Measurements from ENCODE around the gene ZFP92.

DNA sequence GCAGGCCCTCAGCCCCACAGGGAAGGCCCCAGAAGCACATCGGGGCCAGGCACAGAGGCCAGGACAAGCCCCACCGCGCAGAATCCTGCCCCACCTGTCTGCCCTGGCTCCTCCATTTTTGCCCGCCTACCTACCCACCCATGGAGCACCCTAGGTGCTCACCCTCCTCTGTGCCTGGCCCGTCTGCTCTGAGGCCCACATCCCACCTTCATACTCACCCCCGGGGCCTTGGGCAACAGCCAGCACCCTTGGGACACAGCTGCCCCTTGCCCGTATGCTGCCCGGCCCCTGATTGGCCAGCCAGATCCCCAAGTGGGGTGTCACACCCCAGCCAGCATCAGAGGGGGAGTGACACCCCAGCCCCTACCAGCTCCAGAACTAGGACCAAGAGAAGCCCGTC is 45.4 kb downstream of the ZFP92 start:
- TF ChIP-seq, protein P1, sequence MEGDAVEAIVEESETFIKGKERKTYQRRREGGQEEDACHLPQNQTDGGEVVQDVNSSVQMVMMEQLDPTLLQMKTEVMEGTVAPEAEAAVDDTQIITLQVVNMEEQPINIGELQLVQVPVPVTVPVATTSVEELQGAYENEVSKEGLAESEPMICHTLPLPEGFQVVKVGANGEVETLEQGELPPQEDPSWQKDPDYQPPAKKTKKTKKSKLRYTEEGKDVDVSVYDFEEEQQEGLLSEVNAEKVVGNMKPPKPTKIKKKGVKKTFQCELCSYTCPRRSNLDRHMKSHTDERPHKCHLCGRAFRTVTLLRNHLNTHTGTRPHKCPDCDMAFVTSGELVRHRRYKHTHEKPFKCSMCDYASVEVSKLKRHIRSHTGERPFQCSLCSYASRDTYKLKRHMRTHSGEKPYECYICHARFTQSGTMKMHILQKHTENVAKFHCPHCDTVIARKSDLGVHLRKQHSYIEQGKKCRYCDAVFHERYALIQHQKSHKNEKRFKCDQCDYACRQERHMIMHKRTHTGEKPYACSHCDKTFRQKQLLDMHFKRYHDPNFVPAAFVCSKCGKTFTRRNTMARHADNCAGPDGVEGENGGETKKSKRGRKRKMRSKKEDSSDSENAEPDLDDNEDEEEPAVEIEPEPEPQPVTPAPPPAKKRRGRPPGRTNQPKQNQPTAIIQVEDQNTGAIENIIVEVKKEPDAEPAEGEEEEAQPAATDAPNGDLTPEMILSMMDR (conservative IDR thresholded peaks at IDR 0.05 in 1 of 2, IDR thresholded peaks at IDR 0.05 in 1 of 2; ENCODE audit: extremely low read depth in 1 of 2, insufficient read depth in 1 of 2, low read depth in 1 of 2, low read length in 2 of 2): no peak
- no peak for TF ChIP-seq EZH2 (IDR thresholded peaks at IDR 0.05; ENCODE audit: borderline replicate concordance, low read length)

All from mammary epithelial cell (primary cell).